ENCODE measurements around the gene SNAP47.

GRCh38 chr1:227815468-227816409 is 80.5 kb downstream of the SNAP47 start, which contains the start of gene PRSS38:
- TF ChIP-seq CTCF (IDR thresholded peaks at IDR 0.05; ENCODE audit: low read length), result no peak
- TF ChIP-seq EZH2 (IDR thresholded peaks at IDR 0.05; ENCODE audit: borderline replicate concordance, low read length), result no peak

All from OCI-LY1 (cell line).